Measurements from ENCODE around the gene OSM. TPM values are rescaled to one million over a fixed set of nuclear protein-coding genes. Genes with fewer than 3 reads are reported as not detected.

Gene OSM
- polyA plus RNA-seq, 1 donor (not counting 4 experiments of a cell fraction or from before 2014, with no cell fraction given): not detected

DNA sequence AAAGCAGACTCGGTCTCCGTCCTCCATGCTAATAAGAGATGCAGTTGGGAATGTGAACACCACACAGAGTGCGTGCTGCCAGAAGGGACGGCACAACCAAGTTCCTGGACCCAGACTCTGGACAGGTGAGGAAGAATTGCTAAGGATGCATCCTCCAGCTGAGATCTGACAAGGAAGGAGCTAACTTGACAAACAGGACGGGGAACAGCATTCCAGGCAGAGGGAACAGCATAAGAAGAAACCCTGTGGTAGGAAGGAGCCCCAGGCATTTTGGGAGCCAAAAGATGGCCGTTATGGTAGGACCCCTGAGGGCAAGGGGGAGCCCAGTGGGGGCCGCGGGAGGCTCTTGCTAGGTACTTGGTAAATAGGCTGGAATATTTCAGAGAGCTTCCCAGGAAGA lies 6.0 kb downstream of the OSM start:
- H3K9ac ChIP-seq (ENCODE audit: control insufficient read depth, extremely low read depth, insufficient read depth, low read length): no peak overlapping the region
- H3K27ac ChIP-seq (ENCODE audit: control insufficient read depth, insufficient read depth, low read length): no peak overlapping the region
- DNase-seq (ENCODE audit: low read depth, low spot score) (no peak), FAIRE-seq (no peak)
- no peak for TF ChIP-seq EZH2 (IDR thresholded peaks at IDR 0.05; ENCODE audit: low read length)
- TF ChIP-seq, protein P1, sequence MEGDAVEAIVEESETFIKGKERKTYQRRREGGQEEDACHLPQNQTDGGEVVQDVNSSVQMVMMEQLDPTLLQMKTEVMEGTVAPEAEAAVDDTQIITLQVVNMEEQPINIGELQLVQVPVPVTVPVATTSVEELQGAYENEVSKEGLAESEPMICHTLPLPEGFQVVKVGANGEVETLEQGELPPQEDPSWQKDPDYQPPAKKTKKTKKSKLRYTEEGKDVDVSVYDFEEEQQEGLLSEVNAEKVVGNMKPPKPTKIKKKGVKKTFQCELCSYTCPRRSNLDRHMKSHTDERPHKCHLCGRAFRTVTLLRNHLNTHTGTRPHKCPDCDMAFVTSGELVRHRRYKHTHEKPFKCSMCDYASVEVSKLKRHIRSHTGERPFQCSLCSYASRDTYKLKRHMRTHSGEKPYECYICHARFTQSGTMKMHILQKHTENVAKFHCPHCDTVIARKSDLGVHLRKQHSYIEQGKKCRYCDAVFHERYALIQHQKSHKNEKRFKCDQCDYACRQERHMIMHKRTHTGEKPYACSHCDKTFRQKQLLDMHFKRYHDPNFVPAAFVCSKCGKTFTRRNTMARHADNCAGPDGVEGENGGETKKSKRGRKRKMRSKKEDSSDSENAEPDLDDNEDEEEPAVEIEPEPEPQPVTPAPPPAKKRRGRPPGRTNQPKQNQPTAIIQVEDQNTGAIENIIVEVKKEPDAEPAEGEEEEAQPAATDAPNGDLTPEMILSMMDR (optimal IDR thresholded peaks at IDR 0.05 in 1 of 3, IDR thresholded peaks at IDR 0.05 in 1 of 3, conservative IDR thresholded peaks at IDR 0.05 in 1 of 3; ENCODE audit: extremely low read depth in 1 of 3, insufficient read depth in 2 of 3, low read length in 3 of 3): no peak
- H3K27me3 ChIP-seq (ENCODE audit: control insufficient read depth, extremely low read depth, insufficient read depth, low read length): no peaks in the 10 kb centered on the region
- H3K4me2 ChIP-seq (ENCODE audit: control insufficient read depth, extremely low read depth, insufficient read depth, low read depth, low read length): no peak overlapping the region
- peaks cover 38% of the 10 kb centered on the region for H3K4me1 ChIP-seq (ENCODE audit: control insufficient read depth, extremely low read depth, insufficient read depth, low read length)
- dilution Hi-C loops (cut with MboI; ENCODE audit: extremely low pct_ligation_motif_present, low sequenced_read_pairs): no loop called here
- H3K36me3 ChIP-seq (ENCODE audit: control insufficient read depth in 2 of 2, extremely low read depth in 1 of 2, insufficient read depth in 2 of 2, low read length in 2 of 2): no peaks in the 10 kb centered on the region
- no peak overlapping the region for H3K4me3 ChIP-seq (ENCODE audit: control insufficient read depth in 2 of 3, extremely low read depth in 1 of 3, insufficient read depth in 2 of 3, low read depth in 1 of 3, low read length in 3 of 3)
- no peaks in the 10 kb centered on the region for H4K20me1 ChIP-seq (ENCODE audit: control insufficient read depth, extremely low read depth, insufficient read depth, low read length)
- H2AFZ ChIP-seq (ENCODE audit: control insufficient read depth, low read length): no peak overlapping the region
- no peaks in the 10 kb centered on the region for H3K79me2 ChIP-seq (ENCODE audit: control insufficient read depth, insufficient read depth, low read length)
- peaks cover 2% of the 10 kb centered on the region for H3K9me1 ChIP-seq (ENCODE audit: control insufficient read depth, extremely low read depth, insufficient read depth, low read length)
- no peaks in the 10 kb centered on the region for H3K9me3 ChIP-seq (ENCODE audit: control insufficient read depth, low read depth, low read length)

DNA sequence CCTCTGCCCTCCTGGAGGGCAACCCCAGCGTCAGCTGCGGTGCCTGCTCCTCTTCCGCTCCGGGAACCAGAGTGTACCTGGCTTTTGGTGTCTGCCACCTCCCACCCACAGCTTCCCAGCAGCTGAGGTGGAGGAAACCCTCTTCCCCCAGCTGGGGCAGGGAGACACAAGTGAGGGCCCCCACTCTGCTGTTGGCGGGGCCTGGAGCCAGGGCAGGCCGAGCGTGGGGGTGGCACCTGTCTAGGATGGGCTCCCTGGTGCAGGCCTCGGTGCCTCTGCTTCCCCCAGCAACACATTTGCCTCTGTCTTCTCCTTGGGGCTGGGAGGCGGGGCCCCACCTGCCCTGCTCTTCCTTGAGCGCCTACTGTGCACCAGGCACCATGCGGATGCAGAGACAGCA lies 6.4 kb downstream of the OSM start:
- Histone ChIP-seq H3K9me1 (ENCODE audit: control insufficient read depth, extremely low read depth, insufficient read depth, low read length) (peaks cover 2% of the 10 kb centered on the region), H3K4me2 (ENCODE audit: control insufficient read depth, extremely low read depth, insufficient read depth, low read depth, low read length) (no peak overlapping the region), H3K27me3 (ENCODE audit: control insufficient read depth, extremely low read depth, insufficient read depth, low read length) (no peaks in the 10 kb centered on the region), H3K79me2 (ENCODE audit: control insufficient read depth, insufficient read depth, low read length) (no peaks in the 10 kb centered on the region), H3K9ac (ENCODE audit: control insufficient read depth, extremely low read depth, insufficient read depth, low read length) (no peak overlapping the region), H3K9me3 (ENCODE audit: control insufficient read depth, low read depth, low read length) (no peaks in the 10 kb centered on the region), H3K36me3 (ENCODE audit: control insufficient read depth in 2 of 2, extremely low read depth in 1 of 2, insufficient read depth in 2 of 2, low read length in 2 of 2) (no peaks in the 10 kb centered on the region), H2AFZ (ENCODE audit: control insufficient read depth, low read length) (no peak overlapping the region), H3K27ac (ENCODE audit: control insufficient read depth, insufficient read depth, low read length) (no peak overlapping the region), H3K4me1 (ENCODE audit: control insufficient read depth, extremely low read depth, insufficient read depth, low read length) (peaks cover 38% of the 10 kb centered on the region), H3K4me3 (ENCODE audit: control insufficient read depth in 2 of 3, extremely low read depth in 1 of 3, insufficient read depth in 2 of 3, low read depth in 1 of 3, low read length in 3 of 3) (no peak overlapping the region), H4K20me1 (ENCODE audit: control insufficient read depth, extremely low read depth, insufficient read depth, low read length) (no peaks in the 10 kb centered on the region)
- TF ChIP-seq, protein P1 (optimal IDR thresholded peaks at IDR 0.05 in 1 of 3, IDR thresholded peaks at IDR 0.05 in 1 of 3, conservative IDR thresholded peaks at IDR 0.05 in 1 of 3; ENCODE audit: extremely low read depth in 1 of 3, insufficient read depth in 2 of 3, low read length in 3 of 3): no peak
- no peak for TF ChIP-seq EZH2 (IDR thresholded peaks at IDR 0.05; ENCODE audit: low read length)
- FAIRE-seq (no peak), DNase-seq (ENCODE audit: low read depth, low spot score) (no peak)
- dilution Hi-C loops (cut with MboI; ENCODE audit: extremely low pct_ligation_motif_present, low sequenced_read_pairs): no loop called here
